Activated CD4-positive, alpha-beta T cell treated with anti-CD3 and anti-CD28 coated beads, Interleukin-2, amount 50 U/mL, for 48 hours (primary cell): Measurements from ENCODE around the gene PDLIM7.
A peak's percentile ranks its signal among the peaks of the same experiment; 100 is the strongest.

Source experiments
- DNase-seq, 2 experiments: peaks; one replicate each; pipeline ENCODE4 v3.0.0-alpha.2; 2020

Gene PDLIM7

GRCh38 chr5:177523711-177524538 lies 26.5 kb upstream of the PDLIM7 start:
- DNase-seq, result no peak

- DNase-seq, result no peak
Observed at GRCh38 chr5:177520916-177521513, 23.6 kb upstream of the PDLIM7 start.

GRCh38 chr5:177520271-177520670 lies 22.9 kb upstream of the PDLIM7 start:
- DNase-seq, result no peak

DNA sequence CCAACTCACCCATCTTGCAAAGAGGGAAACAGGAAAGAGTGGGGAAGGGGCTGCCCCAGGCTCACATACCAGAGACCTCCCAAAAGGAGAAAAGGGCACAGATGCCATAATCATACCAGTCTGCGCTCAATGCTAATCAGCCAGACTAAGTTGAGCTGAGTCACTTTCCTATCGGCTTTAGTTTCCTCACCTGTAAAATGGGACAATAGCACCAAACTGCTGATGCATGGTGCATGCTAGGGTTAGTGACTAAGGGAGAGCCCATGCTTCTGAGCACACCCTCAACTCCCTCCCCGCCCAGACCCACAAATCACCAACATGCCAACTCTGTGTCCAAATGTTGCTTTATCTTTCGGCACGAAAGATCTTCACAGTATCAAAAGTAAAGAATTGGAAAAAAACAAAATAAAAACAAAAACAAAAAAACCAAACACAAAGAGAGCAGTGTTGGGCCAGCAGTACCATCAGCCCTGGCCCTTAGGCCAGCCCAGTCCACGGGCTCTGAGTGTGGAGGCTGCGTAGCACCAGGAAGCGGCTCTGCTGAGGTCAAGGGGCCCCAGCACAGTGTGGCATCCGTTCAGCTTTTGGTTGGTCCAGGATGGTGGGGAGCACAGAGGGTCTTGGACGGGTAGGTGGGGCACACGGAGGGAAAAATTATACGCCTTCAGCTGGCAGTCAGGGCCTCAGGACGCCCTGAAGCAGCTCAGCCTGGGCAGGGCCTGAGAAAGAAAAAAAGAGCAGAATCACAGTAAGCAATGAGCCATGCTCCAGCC lies 22.2 kb upstream of the PDLIM7 start:
- no peak for DNase-seq

DNA sequence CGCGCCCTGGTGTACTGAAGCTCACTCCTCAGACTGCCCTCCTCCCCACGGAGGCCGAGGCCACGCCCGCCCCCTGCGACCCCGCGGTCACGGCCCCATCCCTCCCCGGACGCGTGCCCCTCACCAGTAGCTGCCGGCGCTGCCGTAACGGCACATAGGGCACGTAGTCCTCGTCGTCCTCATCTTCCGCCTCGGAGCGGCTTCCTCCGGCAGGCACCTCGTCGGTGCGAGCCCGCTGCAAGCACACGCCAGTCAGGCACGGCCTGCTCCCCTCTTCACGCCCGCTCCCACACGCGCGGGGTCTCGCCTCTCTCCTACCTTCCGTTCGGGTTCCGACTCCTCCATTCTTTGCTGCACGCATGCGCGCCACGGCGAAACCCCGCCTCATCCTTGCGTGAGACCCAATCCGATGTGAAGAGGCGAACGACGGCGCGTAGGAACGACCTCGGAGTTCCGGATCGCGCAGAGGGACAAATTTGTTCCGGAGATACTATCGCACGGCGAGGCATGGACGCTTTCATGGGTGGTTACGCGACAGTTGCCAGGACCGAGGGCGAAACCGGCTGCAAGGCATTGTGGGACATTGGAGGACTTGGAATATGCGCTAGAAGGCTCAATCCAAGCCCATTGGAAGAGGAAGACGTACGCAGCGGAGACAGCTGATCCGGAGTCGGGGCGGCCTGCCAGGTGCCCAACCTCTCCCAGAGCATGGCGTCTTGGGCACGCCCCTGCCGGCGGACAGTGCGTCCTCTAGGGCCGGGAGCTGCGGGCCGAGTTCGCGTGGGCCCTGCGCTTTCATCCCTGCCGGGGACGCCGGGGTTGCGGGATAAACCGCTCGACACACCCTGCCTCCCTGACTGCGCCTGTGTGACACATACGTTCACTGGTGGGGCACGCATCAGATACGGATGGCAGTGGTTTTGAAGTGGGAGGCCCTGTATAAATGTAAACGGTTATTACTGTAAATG lies 19.5 kb upstream of the PDLIM7 start, which contains the start of gene DDX41:
DDX41 (minus strand) TSS at position 361 of the 968 bp plus-strand sequence; CDS start at position 345, 16 bp downstream.
- peak; percentile 95 to 97 for DNase-seq

- DNase-seq, result no peak
Observed at GRCh38 chr5:177515580-177515979, 18.2 kb upstream of the PDLIM7 start.

DNA sequence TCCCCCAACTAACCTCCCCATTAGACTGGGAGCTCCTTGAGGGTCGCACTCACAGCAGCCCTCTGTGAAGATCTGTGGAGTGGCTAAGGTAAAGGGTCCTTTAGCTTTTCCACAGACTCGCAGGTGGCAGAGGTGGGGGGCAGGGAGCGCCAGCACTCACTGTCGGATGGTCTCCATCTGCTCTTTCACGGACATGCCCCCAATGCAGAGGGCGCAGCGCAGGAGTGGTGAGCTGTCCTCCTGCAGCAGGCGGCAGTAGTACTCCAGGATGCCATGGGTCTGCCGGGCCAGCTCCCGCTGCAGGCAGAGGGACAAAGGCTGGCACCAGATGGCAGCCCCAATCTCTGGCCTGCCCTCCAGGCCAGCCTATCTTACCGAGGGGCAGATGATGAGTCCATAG lies 17.1 kb upstream of the PDLIM7 start:
- DNase-seq, result no peak

- no peak for DNase-seq
Observed at GRCh38 chr5:177513500-177513899, 16.1 kb upstream of the PDLIM7 start.

DNA sequence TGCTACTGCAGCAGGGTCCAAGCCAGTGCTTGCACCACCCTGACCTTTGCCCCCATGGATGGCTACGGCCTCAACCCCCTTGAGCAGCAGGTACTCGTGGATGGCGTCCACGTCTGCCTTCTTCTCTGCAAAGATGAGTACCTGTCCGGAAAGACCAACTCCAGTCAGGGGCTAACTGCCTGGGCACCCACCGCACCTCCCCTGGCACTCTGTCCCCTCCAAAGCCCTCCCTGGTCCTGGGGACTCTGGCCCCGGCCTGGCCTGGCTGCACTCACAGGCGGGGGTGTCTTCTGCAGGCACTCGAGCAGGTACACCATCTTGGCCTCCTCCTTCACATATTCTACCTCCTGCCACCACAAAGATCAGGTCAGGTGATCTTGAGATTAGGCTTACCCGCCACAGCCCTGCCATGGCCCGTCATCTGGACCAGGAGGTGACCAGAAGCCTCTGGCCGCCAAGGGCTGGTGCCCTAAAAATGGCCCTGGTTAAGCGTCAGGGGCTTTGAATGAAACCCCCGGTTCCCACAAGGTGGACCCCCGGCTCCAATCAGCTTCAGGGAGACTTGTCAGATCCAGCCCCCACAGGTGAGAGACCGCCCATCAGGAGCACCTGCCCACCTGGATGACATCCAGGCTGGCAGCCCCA lies 15.5 kb upstream of the PDLIM7 start:
- DNase-seq, result no peak

- DNase-seq, result no peak
Observed at GRCh38 chr5:177511796-177512675, 14.6 kb upstream of the PDLIM7 start.

- no peak for DNase-seq
Observed at GRCh38 chr5:177511181-177511580, 13.8 kb upstream of the PDLIM7 start.

DNA sequence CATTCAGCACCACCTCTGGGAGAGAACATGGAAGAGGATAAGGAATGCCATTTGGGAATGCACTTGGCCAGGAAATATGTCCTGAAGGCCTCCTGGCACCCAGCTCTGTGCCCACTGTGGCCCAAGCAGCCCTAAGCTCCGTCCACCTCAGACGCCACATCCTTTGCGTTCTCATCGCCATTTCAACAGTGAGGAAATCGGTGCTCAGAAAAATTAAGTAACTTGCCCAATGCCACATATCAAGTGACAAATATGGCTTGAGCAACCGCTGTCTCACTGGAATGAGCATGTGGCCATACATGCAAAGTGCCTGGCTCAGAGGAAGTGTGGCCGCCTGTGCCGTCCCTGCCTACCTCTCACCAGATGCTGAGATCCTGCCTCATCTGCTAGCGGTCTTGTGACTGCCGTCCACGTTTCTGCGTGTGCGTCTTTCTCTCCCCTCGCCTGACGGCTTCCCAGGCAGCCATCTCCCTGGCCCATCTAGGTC lies 13.2 kb upstream of the PDLIM7 start:
- no peak for DNase-seq

DNA sequence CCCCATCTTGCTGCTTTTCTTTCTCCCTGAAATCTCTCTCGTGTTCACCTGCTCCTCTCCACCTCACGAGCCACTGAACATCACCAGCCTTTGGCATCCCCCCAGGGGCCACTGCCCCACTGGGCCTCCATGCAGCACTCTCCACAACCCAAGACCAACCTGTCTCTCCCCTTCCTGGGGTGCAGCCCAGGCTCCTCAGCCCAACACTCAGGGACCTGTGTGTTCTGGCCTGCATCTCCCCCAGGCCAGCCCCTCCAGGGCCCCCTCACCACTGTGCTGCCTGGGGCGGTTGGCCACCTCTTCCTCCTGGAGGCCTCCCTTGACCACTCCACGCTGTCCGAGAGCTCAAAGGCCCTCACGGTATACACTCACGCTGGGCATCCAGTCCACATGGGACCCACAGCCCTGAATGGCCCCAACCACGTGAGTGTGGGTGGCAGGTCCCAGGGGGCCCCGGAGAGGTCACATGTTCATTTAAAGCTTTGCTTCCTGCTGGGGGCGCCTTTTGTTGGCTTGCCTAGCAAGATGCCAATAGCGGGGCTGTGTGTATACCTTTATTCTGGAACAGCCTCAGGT lies 12.7 kb upstream of the PDLIM7 start:
- DNase-seq, result no peak

GRCh38 chr5:177509381-177509951 lies 12.1 kb upstream of the PDLIM7 start, which contains the start of gene DOK3:
Gene DOK3 (minus strand): TSS chr5:177509826. CDS start chr5:177509540, 286 bp downstream.
- DNase-seq, result no peak

GRCh38 chr5:177508837-177509236 lies 11.4 kb upstream of the PDLIM7 start:
- DNase-seq, result no peak

- DNase-seq, result no peak
Observed at GRCh38 chr5:177508221-177508611, 10.8 kb upstream of the PDLIM7 start.

DNA sequence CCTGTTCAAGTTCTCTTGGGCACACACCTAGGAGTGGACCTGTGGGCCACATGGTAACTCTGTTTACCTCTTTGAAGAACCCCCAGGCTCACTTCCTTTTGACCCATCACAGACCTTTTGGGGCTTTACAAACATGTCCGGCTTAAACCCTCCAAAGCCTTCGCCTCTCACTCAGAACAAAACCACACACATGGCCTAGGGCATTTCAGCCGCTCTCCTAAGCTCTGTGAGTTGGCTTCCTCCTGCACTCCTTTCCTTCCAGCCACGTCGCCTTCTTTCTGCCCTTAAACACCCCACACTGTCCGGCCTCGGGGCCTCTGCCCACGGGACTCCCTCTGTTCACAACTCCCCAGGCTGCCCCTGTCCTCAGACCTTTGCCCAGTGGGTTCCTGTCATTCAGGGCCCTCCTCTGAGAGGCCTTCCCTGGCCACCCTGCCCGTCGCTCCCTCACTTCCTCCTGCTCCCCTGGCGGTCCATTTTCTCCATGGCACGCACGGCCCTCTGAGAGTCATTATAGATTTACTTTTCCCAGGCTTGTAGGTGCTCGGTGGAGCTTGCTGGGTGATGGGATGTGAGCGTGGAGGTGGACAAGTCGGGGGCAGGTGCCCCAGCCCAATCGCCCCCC lies 10.3 kb upstream of the PDLIM7 start:
- DNase-seq, result no peak

DNA sequence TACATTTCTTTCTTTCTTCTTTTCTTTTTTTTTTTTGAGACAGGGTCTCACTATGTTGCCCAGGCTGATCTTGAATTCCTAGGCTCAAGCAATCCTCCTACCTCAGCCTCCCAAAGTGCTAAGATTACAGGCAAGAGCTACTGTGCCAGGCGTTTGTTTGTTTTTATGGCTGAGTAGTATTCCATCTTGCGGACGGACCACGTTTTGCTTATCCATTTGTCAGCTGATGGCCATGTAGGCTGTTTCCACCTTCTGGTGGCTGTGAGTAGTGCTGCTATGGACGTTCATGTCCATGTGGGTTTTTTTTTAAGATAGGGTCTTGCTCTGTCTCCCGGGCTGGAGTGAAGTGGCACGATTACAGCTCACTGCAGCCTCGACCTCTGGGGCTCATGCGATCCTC lies 9.8 kb upstream of the PDLIM7 start:
- no peak for DNase-seq

DNA sequence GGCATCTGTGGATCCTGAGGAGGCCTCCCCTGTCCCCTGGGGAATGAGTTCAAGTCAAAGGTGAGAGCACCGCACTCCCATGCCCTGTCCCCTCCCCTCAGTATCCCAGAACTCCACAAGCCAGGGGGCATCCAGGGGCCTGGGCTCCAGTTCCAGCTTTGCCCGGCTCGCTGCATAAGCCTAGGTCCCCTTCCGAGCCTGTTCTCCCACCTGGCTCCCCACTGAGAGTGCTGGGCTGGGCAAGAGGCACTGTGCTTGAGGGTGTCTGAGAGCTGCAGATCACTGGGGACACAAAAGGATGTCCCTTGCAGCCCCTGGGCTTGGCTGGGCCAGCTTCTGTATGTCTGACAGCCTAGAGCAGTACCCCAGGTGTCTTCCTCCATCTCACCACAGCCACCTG lies 7.7 kb upstream of the PDLIM7 start:
- no peak for DNase-seq
